ENCODE measurements around the gene KLHL41.

GRCh38 chr2:169526451-169526850 is 16.9 kb downstream of the KLHL41 start:
- TF ChIP-seq CTCF (IDR thresholded peaks at IDR 0.05) (no peak), POLR2AphosphoS5 (IDR thresholded peaks at IDR 0.05) (no peak)

Data from upper lobe of left lung (tissue), 4 donors.